Tongue (tissue), 3 donors: ENCODE results near the gene PLEKHH1. TPM values are rescaled to one million over a fixed set of nuclear protein-coding genes. Genes with fewer than 3 reads are reported as not detected.

Source experiments
- DNase-seq: peaks from one replicate; pipeline ENCODE4 v3.0.0-alpha.2; 2015
- small RNA-seq: library from RNA; depleted of rRNA; stranded (forward); fragments of <200 nt; gene quantifications from one replicate; pipeline ENCODE3, GENCODE V24; 2014; ENCODE audit warnings: low replicate concordance
- total RNA-seq: library from RNA; depleted of rRNA; stranded (reverse); fragments of >200 nt; gene quantifications from one replicate; pipeline ENCODE4 v1.2.3, GENCODE V29; 2014

Gene PLEKHH1
- total RNA-seq, 1 donor from 2014 or later: 4.3 TPM

- DNase-seq: no peak
These were observed 97.1 kb downstream of the PLEKHH1 start for GRCh38 chr14:67630186-67630585.

GRCh38 chr14:67630938-67631337 is 97.8 kb downstream of the PLEKHH1 start:
- no peak for DNase-seq

GRCh38 chr14:67633451-67634147 is 100.5 kb downstream of the PLEKHH1 start:
- DNase-seq: no peak

- DNase-seq: no peak
These were observed 103.3 kb downstream of the PLEKHH1 start for GRCh38 chr14:67636361-67636919.

- DNase-seq: no peak
These were observed 105.6 kb downstream of the PLEKHH1 start for GRCh38 chr14:67638642-67639041.

Small RNAs within 50 kb of the gene (small RNA-seq; reads per million reads assigned to genes)
- gene AL132640.3 (not detected), gene RF00019 (not detected)

Other genes with a start within 250 kb of the PLEKHH1 start
- gene ATP6V1D, start 173.5 kb upstream of the PLEKHH1 start, total RNA-seq: 96.3 TPM
- 145 TPM for gene EIF2S1, start 173.0 kb upstream of the PLEKHH1 start, total RNA-seq
- 4.1 TPM for gene PLEK2, start 121.1 kb upstream of the PLEKHH1 start, total RNA-seq
- gene TMEM229B, start 44.6 kb upstream of the PLEKHH1 start, total RNA-seq: 1.6 TPM
- gene PIGH, start 67.0 kb downstream of the PLEKHH1 start, total RNA-seq: 16.0 TPM
- gene ARG2, start 86.6 kb downstream of the PLEKHH1 start, total RNA-seq: 3.9 TPM
- 37.8 TPM for gene VTI1B, start 141.3 kb downstream of the PLEKHH1 start, total RNA-seq
- 49.4 TPM for gene RDH11, start 162.5 kb downstream of the PLEKHH1 start, total RNA-seq
- 0.10 TPM for gene RDH12, start 168.6 kb downstream of the PLEKHH1 start, total RNA-seq